ENCODE data around the gene SAMD4A.

The SAMD4A gene

DNA sequence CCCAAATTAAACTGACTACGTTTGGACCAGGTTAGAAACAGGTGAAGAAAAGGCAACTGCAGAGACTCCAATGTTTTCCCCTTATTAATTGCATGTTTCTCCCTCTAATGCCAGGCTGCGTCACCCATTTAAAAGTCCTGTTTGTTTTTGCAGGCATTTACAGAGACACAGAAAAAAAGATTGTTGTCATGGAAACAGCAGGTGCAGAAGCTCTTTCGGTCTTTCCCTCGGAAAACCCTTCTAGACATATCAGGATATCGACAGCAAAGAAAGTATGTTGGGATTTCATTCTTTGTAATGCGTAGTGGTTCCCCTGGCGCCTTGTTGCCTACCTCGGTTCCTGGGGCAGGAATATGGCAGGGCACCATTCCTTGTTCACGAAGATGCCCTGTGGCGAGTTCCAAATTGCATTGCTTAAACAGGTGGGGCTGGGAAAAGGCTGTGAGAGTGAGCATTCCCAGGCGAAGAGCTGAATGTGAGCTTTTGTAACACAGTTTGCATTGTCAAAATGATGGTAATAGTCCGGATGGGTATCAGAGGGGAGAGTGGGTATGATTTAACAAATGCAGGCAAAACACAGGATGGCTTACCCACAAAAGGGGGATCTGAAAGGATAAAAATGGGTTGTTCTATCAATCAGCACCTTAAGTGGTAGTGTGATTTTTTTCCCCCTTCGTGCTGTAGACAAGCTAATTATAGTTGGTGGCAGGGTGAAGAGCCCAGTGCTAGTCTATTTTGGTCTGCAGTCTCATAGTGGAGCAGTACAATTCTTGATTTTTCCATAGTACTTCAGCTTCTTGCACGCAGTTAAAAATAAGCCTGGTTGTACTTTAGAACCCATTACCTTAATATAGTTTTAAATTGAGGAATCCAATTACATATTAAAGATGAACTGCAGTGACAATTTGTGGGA lies 203.3 kb downstream of the SAMD4A start:
- no peak for DNase-seq

DNA sequence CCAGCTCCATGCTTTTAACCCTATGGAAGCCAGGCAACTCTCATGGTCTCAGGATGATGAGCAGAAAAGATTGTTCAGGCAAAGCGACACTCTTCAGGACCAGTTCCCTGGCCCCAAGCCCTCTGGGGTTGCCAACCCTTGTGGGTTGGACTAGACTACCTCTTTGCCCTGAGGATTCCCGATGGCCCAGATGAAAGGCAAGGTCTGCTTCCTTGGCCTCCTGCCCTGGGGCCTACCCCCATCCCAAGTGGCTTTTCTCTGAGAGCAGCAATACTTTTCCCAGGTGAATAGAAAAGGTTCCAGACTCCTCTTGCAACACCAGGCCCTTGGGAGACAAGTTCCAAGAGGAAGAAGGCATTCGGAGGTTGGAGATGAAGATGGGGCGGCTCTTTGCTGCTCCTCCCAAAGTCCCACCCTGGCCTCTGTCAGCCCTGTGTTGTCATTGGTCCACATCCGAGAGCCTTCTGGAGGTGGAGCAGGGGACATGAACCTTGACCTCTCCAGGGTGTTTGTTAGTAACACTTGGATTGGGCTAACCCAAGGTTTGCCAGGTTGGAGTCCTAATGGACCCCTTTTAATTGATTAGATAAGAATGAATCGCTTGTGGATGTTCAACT lies 204.6 kb downstream of the SAMD4A start:
- DNase-seq = no peak

DNA sequence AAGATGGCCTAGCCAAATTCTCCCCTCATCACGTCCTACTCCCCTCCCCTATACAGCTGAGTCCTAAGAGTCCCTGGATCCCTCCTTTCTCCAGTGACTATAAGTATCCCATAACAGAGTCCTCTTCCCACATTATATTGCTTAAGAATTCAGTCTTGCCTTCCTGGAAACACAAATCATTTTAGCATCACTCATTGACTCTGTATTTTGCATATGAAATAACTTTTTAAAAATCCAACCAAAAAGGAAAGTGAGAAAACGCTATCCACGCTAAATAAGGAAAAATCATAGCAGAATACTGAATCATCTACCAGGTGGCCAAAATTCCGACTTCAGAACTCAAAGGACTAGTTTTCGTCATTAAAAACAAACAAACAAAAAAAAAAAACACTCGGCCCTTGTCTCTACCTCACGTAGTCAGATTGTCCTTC lies 205.5 kb downstream of the SAMD4A start:
- DNase-seq = no peak

GRCh38 chr14:54773171-54774006 lies 206.5 kb downstream of the SAMD4A start:
- peak; percentile 91 for DNase-seq

DNA sequence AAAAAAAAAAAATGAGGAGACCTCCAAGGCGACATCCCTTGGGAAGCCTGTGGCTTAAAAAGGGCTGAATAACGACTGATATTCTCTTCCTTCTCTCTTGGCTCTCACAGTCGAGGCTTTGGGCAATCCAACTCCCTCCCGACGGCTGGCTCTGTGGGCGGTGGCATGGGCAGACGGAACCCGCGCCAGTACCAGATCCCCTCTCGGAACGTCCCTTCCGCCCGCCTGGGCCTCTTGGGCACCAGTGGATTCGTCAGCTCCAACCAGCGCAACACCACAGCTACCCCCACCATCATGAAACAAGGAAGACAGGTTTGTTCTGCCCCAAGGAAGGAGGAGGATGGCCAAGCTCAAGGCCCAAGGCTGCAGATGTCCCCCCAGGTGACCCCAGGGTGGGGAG lies 207.9 kb downstream of the SAMD4A start:
- no peak for DNase-seq

DNA sequence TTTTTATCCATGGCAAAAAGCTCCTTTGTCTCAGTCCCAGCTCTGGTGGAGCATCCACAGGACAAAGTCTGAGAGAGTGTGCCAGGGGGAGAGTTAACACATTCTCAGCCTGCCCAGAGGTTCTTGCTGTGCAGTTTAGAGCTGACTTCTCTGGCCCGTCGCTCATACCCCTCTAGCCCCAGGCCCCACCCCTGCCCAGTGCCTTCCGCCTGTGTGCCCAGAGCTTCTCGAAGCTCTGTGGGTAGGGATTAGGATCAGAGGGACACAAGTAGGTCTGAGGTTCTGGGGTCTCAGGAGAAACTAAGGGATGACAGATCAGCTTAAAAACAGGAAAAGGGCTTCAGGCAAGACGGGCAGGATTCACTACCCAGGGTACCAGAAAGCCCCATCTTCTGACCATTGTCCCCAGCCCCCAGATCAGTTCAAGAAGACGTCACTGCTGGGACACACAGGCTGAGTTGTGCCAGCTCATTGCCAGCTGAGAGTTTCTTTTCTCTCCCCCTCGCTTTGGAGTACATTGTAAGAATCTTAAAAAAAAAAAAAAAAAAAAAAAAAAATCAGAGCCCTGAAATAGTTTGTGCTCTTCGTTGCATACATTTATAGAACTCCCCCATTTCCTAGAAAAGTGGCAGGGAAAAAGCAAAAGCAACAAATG lies 208.7 kb downstream of the SAMD4A start:
- DNase-seq = no peak

DNA sequence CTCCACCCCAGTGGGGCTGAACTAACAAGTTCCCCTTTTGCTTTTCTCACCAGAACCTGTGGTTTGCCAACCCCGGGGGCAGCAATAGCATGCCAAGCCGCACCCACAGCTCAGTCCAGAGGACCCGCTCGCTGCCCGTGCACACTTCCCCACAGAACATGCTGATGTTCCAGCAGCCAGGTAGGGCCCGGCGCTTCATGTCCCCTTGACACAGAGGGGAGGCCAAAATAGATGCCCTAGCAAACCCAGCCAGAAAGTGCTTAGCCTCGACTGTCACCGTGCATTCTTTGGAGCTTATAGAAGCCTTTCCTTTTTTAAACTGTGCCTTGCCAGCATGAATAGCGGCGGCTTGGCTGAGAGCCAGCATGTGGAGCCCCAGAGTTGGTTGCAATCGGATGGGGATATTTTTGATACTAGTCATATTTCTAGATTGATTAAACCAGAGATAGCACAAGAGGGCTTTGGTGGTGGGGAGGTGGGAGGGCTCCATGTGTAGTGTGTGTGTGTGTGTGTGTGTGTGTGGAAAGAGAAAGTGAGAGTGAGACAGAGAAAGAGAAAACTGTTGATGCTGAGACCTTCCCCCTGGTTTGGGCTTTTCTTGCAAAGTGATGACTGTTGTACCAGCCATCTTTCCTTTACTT lies 209.6 kb downstream of the SAMD4A start:
- DNase-seq = peak; percentile 74

GRCh38 chr14:54777395-54777794 lies 210.5 kb downstream of the SAMD4A start:
- no peak for DNase-seq

DNA sequence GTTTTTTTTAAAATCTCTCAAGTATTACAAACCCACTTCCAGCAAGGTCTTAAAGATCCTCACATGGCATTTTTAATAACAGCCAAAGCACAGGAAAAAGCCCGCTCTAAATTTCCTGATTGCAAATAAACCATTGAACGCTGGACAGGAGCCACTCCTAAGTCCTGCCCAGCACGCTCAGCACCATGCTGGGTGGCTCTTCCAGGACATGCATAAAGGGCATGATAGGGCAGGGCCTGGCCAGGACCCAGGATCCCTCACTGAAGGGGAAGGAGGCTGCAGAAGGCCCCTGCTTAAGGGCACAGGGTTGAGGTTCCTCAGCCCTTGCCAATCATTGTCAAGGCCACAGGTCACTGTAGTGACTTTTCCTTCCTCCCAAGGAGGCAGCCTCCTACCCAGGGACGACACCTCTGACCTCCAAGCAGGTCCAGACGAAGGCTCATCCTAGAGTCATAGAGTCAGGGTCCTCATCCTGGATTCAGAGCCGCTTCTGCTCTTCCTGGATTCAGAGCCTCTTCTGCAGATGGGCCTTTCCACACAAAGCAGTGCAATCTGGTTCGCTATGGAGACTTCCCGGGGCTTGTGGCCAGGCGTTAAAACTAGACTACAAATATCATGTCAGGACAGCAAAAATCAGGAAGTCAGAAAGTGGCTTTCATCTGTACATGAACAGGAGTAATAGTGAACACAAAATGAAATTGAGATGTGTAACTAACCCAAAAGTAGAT lies 211.9 kb downstream of the SAMD4A start:
- DNase-seq = no peak

DNA sequence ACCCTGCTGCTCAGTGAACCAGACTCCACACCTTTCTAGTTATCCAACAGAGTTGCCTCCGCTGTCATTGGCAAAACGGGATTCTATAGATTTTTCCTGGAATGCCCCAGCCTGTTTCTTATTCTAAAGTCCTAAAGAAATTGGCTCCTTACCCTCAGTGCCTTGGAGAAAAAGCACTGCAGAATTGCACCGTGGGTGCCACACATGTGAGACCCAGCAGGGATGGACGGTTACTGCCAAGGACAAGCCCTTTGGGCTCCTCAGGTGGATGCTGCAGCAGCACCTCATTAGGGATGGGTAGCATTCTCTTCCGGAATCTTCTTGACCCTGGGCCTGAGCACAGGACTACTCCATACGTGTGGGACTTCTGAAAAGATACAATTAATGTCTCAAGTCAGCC lies 214.2 kb downstream of the SAMD4A start:
- no peak for DNase-seq

DNA sequence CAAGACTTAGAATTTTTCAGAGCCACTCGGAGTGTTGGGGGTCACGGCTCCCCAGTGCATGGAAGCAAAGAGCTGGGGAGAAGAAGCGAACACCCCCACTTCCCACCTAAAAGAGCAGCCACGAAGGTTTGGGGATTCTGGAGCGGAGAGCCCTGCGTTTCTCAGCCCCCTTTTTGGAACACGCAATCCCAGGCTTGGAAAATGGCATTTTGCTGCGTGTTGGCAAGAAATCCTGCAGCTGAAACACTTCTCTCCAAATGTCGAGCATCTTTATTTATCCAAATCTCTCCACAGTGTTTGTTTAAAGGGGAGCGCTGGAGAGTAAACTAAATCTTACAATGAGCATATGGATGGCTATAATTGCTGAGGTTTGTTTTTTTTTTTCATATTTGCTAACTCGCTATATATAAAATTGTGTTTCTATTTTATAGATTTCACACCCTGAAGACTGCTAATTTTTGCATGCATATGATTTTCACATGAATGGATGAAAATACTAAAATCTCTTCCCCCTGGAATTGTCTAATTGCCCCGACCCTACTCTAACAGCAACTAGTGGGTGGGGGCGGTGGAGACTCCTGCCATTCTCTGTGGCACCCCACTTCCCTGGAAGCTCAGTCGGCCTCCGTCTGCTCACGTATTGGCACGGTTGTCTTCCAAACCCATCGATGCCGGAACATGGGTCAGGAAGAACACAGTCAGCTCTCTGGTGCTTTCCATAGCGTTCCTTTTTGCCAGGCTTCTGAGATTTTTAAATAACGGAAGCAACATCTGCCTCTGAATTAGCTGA lies 215.2 kb downstream of the SAMD4A start:
- no peak for DNase-seq

DNA sequence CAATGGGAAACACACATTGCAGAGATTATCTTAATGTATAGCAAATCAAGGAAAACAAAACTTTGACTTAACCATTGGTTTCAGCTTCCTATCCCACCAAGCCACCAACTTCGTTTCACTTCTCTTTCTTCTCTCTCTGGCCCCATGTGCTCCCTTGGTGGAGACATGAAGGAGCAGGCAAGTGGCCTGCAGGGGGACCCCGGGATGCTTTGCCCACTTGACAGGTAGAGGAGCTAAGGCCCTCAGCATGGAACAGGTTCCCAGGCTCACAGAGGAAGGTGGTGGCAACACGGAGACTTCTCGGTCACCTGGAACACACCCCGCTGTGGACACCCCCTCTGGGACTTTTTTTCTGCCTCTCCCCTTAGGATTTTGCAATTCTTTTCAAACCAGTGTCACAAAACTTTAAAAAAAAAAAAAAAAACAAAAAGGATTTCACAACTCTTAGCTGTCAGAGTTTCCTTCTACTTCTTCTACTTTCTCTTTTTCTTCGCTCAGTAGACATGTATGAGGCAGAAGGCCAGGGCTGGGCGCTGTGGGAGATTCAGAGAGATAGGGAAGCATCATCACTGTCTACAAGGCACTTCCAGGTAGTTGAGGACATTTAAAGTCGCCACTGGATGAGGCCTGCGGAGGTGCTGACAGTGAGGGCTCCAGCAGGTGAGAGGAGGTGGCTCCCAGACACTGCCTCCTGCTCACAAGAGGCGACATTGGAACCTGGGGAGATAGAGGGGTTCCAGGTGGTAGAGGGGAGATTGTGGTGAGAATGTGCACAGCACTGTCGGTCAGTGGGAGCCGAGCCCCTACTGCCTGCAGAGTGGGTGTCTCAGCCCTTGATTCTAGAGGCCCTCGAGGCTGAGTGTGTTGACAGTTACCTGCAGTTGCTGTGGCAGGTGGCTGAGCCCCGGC lies 216.1 kb downstream of the SAMD4A start:
- DNase-seq = peak; percentile 95

DNA sequence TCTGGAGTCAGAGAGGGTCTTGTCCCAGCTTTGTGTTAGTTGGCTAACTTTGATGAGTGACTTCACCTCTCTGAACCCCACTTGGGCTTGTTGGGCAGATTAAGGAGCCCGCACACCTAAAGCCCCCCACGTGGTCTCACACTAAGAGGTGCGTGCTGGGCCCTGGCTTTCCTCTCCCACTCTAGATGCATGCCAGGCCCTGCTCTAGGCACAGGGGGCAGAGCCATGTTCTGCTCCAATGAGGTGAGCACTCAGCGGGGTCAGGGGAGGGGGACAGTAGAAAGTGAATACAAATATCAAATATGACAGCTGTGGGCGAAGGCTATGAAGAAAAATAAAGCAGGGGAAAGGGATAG lies 216.7 kb downstream of the SAMD4A start:
- DNase-seq = no peak

DNA sequence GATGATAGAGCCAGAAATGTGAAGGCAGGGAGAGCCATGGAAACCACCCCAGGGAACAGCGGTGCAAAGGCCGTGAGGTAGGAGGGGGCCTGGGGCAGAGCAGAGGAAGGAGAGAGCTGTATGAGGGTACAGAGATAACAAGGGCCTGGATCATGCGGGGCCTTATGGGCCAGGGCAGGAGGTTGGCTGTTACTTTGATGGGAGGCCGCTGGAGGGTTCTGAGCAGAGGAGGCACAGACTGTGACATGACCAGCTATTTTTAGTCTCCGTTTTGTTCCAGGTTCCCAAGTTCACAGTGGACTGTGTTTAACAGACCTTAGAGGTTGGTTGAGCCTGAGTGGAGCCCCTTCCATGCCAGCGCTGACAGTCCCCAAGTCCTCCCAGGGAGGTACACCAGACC lies 217.1 kb downstream of the SAMD4A start:
- no peak for DNase-seq

GRCh38 chr14:54784657-54785056 lies 217.7 kb downstream of the SAMD4A start:
- no peak for DNase-seq

- no peak for DNase-seq
Measured at GRCh38 chr14:54785136-54785777, 218.3 kb downstream of the SAMD4A start.

GRCh38 chr14:54785778-54786770 lies 219.1 kb downstream of the SAMD4A start:
- no peak for DNase-seq

- DNase-seq = no peak
Measured at GRCh38 chr14:54786838-54787237, 219.9 kb downstream of the SAMD4A start.

Data from inflammatory macrophage treated with lipopolysaccharide for 4 hours (primary cell).